GM12874 (cell line): ENCODE results near the gene COL5A2.

ENCODE experiments used
- CTCF ChIP-seq: IDR thresholded peaks from 2 replicates; pipeline ENCODE4 v1.5.1; 2011; ENCODE audit warnings: low read depth, mild to moderate bottlenecking, control low read depth, low read length, moderate library complexity; ENCODE audit not compliant: insufficient read depth

Gene COL5A2

DNA sequence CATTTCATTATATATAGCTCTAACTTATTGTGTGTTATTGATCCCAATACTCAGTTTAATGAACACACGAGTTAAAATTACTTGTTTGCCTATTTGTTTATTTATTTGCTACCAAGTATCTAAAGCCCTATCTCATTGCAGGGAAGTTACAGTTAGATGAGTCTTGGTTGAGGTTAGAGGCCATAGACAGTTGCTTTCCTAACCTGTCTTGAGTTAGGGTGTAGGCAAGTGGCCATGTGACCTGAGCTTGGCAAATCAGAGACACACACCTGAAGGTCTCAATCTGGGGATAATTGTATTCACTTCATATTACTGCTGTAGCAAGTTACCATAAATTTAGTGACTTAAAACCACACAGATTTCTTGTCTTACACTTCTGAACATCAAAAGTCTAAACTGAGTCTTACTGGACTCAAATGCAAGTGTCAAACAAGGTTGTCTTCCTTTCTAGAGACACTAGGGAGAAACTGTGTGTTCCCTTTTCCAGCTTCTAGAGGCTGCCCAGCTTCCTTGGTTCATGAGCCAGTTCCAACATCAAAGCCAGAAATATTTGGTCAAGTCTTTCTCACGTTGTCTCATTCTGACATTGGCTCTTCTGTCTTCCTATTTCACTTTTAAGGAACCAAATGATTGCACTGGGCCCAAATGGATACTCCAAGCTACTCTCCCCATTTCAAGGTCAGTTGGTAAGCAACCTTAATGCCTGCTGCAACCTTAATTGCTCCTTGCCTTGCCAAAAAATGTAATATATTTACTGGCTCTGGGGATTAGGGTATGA is 165.7 kb downstream of the COL5A2 start:
- TF ChIP-seq CTCF = no peak

DNA sequence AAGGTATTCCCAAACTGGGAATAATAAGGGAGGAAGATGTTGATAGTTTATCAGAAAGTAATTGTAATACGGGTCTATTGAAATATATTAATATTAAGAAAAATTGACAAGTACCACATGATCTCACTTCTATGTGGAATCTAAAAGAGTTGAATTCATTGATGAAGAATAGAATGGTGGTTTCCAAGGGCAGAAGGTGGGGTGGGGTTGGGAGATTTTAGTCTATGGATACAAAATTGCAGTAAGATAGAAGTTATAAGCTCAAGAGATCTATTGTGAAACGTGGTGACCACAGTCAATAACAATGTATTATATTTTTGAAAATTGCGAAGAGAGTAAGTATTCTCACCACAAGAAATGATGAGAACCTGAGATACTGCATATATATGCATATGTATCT is 166.5 kb downstream of the COL5A2 start:
- no peak for TF ChIP-seq CTCF

- TF ChIP-seq CTCF = no peak
Observed at GRCh38 chr2:189012351-189012750, 167.2 kb downstream of the COL5A2 start.

DNA sequence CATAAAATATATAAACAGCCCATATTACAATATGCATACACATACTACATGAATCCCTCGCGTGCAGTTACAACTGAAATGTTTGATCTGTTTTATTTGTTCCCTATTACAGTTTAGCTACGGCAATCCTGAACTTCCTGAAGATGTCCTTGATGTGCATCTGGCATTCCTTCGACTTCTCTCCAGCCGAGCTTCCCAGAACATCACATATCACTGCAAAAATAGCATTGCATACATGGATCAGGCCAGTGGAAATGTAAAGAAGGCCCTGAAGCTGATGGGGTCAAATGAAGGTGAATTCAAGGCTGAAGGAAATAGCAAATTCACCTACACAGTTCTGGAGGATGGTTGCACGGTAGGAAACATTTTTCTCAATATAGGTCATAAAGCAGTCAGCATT is 169.0 kb downstream of the COL5A2 start:
- no peak for TF ChIP-seq CTCF

DNA sequence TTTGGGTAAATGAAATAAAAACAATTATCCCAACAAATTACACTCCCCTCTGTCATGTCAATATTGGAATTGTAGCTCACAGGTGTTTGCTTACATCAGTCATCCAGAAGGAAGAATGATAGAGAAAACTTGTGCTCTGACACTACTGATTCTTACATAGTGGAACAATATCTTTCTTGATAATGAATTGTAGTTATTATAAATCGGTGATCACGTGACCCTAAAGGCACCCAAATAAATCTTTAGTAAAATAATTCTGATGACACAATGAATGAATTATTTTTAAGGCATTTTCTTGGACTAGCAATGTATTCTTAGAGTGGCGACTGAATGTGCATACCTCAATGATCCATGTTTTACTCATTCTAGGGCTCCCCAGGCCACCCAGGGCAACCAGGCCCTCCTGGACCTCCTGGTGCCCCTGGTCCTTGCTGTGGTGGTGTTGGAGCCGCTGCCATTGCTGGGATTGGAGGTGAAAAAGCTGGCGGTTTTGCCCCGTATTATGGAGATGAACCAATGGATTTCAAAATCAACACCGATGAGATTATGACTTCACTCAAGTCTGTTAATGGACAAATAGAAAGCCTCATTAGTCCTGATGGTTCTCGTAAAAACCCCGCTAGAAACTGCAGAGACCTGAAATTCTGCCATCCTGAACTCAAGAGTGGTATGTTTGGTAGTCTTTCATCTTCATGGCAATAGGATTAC is 170.9 kb downstream of the COL5A2 start:
- TF ChIP-seq CTCF = no peak

DNA sequence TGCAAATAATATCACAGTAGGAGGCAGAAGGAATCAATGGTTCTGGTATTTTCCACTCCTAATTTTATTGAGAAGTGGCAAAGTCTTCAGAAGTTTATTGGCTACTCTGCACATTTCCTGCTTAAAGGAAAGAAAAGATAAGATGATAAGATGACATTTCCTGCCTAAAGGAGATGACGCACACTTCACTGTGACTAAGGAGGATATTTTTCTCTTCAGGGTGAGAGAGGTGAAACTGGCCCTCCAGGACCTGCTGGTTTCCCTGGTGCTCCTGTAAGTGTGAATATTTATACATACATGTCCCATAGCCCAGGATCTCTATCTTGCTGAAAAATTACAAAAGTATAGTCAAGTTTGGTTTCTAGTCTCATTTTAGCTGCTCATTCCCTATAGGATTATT is 177.5 kb downstream of the COL5A2 start:
- no peak for TF ChIP-seq CTCF

- TF ChIP-seq CTCF = no peak
Observed at GRCh38 chr2:189000221-189000620, 179.3 kb downstream of the COL5A2 start.
